ENCODE results near the gene PRPH. TPM values are rescaled to one million over a fixed set of nuclear protein-coding genes. Genes with fewer than 3 reads are reported as not detected.
A peak's percentile ranks its signal among the peaks of the same experiment; 100 is the strongest.
"Not testable (repeated sequence)": the region's sequence is repeated elsewhere in the genome, so short reads cannot be mapped to it uniquely, and the experiment has no call there.

Gene PRPH
- total RNA-seq, 1 experiment from 2014 or later = 1.8 TPM

DNA sequence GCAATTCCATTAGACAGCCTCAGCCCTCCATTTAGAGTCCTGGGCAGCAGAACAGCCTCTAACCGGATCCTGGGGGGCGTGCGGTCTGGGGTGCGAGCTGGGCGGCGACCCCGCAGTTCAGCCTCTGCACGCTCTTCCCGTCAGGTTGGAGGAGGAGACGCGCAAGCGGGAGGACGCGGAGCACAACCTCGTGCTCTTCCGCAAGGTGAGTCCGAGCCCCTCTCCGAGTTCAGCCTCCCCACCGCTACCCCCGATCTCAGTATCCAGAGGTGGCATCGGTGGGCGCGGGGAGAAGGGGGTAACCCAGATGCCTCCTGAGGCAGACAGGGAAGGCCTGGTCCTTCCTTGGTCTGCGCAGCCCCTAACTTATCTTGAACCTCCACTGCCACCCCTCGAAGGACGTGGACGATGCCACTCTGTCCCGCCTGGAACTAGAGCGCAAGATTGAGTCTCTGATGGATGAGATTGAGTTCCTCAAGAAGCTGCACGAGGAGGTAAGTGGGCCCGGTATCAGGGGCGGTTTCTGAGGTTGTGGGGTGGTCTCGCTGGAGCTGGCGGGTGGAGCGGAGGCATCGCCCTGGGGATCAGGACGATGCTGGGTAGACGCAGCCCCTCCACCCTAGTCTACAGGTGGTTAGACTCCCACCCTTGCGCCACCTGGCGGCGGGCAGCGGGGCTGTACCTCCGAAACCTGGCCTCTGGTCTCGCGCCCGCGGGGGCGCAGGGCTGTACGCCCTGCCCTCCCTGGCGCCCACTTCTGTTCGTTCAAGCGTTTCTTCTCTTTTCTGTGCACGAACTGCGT is 1.3 kb downstream of the PRPH start:
- no peak for DNase-seq (ENCODE audit: low spot score)

DNA sequence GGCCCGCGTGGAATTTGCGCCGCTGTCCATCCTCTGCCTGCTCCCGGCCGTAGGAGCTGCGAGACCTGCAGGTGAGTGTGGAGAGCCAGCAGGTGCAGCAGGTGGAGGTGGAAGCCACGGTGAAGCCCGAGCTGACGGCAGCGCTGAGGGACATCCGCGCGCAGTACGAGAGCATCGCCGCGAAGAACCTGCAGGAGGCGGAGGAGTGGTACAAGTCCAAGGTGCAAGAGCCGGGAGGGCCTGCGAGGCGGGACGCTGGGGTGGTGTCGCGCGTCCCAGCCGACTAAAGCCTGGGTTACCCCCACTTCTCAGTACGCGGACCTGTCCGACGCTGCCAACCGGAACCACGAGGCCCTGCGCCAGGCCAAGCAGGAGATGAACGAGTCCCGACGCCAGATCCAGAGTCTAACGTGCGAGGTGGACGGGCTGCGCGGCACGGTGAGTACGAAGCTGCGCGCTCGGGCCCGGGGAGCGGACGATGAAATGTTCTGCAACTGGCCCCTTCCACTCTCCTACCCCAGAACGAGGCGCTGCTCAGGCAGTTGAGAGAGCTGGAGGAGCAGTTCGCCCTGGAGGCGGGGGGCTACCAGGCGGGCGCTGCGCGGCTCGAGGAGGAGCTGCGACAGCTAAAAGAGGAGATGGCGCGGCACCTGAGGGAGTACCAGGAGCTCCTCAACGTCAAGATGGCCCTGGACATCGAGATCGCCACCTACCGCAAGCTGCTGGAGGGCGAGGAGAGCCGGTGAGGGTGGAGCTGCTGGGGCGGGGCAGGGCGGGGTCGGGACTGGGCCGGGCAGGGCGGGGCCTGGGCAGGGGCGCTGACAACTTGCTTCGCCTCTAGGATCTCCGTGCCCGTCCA is 2.1 kb downstream of the PRPH start:
- in situ Hi-C loops (cut with HindIII; ENCODE audit: low sequenced_read_pairs) = no loop called here
- DNase-seq (ENCODE audit: low spot score) = peak; percentile 47

More for the DNA sequence above, 1.3 kb downstream of the PRPH start:
- in situ Hi-C loops (cut with HindIII; ENCODE audit: low sequenced_read_pairs) = no loop called here

DNA sequence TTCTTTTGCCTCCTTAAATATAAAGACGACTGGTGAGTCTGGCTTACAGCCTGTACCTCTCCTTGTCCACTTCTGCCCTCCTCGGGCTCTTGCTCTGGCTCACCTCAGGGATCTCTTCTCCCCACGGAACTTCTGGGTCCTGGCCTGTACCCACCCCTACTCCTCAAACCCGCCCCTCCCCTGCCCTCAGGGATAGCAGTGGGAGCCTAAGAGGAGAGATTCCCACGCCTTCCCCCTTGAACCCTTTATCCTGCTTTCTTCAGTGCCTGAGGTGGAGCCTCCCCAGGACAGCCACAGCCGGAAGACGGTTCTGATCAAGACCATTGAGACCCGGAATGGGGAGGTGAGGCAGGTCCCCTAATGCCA is 2.7 kb downstream of the PRPH start:
- in situ Hi-C loops (cut with HindIII; ENCODE audit: low sequenced_read_pairs) = no loop called here
- no peak for DNase-seq (ENCODE audit: low spot score)

DNA sequence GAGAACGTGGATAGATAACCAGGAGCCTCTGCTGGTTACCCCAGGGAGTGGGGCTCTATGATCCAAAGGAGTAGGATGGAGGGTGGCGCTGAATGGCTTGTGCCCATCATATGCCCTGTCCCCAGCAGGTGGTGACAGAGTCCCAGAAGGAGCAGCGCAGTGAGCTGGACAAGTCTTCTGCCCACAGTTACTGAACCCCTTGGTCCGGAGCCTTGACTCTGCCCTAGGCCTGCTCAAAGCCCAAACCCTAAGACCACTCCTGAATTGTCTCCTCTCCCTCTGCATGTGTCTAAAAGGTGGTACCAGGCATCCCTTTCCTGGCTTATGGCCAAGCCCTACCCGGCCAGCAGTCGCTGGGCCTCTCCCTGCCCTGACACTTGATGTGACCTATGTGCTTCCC is 3.2 kb downstream of the PRPH start:
- DNase-seq (ENCODE audit: low spot score) = no peak

DNA sequence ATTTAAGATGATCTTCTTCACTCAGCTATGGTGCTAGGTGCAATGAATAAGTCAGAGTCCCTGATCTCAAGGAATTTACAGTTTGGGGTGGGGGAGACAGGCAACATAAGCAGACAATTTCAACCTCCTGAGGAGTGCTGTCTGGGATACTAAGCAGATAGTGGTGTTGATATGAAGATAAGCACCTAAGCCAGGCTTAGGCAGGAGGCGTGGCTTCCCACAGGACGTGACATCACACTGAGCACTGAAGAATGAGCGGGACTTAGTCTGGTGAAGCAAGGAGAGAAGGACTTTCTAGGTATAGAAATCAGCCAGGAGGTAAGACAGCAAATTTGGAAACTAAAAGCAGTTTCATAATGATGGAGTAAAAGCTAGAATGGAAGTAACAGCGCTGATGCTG is 6.8 kb downstream of the PRPH start:
- in situ Hi-C loops (cut with HindIII; ENCODE audit: low sequenced_read_pairs) = no loop called here
- DNase-seq (ENCODE audit: low spot score) = no peak

More for the DNA sequence above, 3.2 kb downstream of the PRPH start:
- in situ Hi-C loops (cut with HindIII; ENCODE audit: low sequenced_read_pairs) = no loop called here

DNA sequence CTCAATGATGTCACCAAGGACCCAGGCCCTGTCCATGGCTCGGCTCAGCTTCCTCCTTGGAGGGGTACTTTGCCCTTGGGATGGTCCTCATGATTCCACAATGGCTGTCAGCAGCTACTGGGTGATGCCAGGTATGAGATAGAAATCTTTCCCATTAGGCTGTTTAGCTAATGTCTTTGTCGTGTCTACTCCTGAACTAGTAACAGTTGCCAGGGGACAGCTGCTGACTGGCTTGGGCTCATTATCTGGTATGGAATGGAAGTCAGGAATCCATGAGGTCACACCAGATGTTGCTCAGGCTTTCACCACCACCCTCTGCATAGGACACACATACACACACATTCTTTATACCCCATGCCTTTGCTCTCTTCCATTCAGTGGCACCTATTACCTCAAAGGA is 9.2 kb downstream of the PRPH start:
- no peak for DNase-seq (ENCODE audit: low spot score)
- in situ Hi-C loops (cut with HindIII; ENCODE audit: low sequenced_read_pairs) = no loop called here

DNA sequence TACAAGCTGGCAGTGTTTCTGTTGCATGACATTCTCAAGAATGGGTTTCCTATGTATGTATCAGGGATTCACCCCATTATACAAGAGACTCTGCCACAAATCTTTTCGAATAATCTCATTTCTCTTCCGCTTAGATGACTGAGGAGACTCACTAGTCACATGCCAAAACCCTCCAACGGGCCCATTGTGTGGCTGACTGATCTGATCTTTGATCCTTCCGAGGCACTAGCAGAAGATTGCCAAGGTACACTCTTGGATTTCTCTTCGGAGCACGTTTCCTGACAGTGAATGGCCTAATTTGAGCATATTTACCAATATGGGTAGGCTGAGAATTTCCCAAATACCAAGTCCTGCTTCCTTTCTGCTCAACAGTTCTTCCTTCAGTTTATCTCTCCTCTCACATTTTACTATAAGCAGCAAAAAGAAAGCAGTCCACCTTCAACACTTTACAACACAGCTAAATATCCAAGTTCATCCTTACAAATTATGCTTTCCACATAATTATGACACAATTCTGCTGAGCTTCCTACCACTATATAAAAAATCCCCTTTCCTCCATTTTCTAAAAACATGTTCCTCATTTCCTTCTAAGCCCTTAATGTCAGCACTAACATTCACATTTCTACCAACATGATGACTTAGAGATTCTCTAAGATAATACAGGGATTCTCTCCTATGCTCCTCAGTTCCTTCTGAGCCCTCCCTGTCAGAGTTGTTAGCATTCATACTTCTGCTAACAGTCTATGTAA is 11.0 kb downstream of the PRPH start:
- no peak for DNase-seq (ENCODE audit: low spot score)
- in situ Hi-C loops (cut with HindIII; ENCODE audit: low sequenced_read_pairs) = no loop called here

DNA sequence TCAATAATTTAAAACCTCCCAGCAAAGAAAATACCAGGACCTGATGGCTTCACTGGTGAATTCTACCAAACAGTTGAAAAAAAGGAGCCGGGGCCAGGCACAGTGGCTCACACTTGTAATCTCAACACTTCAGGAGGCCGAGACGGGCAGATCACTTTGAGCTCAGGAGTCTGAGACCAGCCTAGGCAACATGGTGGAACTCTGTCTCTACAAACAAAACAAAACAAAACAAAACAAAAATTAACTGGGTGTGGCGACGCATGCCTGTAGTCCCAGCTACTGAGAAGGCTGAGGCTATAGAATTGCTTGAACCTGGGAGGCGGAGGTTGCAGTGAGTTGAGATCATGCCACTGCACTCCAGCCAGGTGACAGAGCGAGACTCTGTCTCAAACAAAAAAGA is 14.4 kb downstream of the PRPH start:
- DNase-seq (ENCODE audit: low spot score) = no peak
- in situ Hi-C loops (cut with HindIII; ENCODE audit: low sequenced_read_pairs) = no loop called here

DNA sequence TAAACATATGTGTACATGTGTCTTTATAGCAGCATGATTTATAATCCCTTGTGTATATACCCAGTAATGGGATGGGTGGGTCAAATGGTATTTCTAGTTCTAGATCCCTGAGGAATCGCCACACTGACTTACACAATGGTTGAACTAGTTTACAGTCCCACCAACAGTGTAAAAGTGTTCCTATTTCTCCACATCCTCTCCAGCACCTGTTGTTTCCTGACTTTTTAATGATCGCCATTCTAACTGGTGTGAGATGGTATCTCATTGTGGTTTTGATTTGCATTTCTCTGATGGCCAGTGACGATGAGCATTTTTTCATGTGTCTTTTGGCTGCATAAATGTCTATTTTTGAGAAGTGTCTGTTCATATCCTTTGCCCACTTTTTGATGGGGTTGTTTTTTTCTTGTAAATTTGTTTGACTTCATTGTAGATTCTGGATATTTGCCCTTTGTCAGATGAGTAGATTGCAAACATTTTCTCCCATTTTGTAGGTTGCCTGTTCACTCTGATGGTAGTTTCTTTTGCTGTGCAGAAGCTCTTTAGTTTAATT is 15.6 kb downstream of the PRPH start:
- in situ Hi-C loops (cut with HindIII; ENCODE audit: low sequenced_read_pairs); DNase-seq (ENCODE audit: low spot score): not testable (repeated sequence)

DNA sequence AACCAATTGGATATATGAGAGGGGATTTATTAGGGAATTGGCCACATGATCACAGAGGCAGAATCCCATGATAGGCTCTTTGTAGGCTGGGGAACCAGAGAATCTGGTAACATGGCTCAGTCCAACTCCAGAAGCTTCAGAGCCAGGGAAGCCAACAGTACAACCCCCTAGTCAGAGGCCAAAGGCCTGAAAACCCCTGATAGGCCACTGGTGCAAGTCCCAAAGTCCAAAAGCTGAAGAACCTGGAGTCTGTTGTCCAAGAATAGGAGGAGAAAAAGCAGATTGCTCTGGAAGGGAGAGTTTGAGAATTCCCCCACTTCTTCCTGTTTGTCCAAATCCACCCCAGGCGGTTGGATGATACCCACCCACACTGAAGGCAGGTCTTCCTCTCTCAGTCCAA is 19.9 kb downstream of the PRPH start:
- in situ Hi-C loops (cut with HindIII; ENCODE audit: low sequenced_read_pairs) = no loop called here
- no peak for DNase-seq (ENCODE audit: low spot score)

DNA sequence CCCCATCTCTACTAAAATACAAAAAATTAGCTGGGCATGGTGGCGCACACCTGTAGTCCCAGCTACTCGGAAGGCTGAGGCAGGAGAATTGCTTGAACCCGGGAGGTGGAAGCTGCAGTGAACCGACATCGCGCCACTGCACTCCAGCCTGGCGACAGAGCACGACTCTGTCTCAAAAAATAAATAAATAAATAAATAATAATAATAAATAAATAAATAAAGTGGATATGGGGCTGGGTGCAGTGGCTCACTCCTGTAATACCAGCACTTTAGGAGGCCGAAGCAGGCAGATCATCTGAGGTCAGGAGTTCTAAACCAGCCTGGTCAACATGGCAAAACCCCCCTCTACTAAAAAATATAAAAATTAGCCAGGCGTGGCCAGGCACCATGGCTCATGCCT is 22.2 kb downstream of the PRPH start:
- DNase-seq (ENCODE audit: low spot score) = not testable (repeated sequence)

DNA sequence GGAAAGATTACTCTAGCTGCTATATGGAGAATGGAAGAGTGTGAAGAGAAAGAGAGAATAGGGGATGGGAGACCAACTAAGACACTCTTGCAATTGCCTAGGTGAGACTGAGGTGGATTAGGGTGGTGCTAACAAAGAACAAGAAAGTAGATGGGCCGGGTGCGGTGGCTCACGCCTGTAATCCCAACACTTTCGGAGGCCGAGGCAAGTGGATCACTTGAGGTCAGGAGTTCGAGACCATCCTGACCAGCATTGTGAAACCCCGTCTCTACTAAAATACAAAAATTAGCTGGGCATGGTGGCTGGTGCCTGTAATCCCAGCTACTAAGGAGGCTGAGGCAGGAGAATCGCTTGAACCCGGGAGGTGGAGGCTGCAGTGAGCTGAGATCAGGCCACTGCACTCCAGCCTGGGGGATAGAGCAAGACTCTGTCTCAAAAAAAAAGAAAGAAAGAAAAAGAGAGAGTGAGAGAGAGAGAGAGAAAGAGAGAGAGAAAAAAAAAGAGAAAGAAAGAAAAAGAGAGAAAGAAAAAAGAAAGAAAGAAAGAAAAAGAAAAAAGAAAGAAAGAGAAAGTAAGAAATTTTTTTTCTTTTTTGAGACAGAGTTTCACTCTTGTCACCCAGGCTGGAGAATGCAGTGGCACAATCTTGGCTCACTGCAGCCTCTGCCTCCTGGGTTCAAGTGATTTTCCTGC is 25.6 kb downstream of the PRPH start:
- in situ Hi-C loops (cut with HindIII; ENCODE audit: low sequenced_read_pairs); DNase-seq (ENCODE audit: low spot score): not testable (repeated sequence)

More for the DNA sequence above, 22.2 kb downstream of the PRPH start:
- in situ Hi-C loops (cut with HindIII; ENCODE audit: low sequenced_read_pairs) = not testable (repeated sequence)

DNA sequence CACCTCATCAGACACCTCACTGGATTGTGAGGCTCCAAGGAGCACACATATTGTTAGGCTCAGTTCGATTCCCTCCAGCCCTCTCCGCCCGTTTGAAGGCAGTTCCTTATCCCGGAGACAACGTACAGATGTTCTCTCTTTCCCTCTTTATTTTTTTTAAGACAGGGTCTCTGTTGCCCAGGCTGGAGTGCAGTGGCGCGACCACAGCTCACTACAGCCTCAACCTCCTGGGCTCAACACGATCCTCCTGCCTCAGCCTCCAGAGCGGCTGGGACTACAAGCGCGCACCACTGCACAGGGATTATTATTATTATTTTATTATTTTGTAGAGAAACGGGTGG is 27.4 kb downstream of the PRPH start:
- DNase-seq (ENCODE audit: low spot score) = no peak
- in situ Hi-C loops (cut with HindIII; ENCODE audit: low sequenced_read_pairs) = no loop called here

DNA sequence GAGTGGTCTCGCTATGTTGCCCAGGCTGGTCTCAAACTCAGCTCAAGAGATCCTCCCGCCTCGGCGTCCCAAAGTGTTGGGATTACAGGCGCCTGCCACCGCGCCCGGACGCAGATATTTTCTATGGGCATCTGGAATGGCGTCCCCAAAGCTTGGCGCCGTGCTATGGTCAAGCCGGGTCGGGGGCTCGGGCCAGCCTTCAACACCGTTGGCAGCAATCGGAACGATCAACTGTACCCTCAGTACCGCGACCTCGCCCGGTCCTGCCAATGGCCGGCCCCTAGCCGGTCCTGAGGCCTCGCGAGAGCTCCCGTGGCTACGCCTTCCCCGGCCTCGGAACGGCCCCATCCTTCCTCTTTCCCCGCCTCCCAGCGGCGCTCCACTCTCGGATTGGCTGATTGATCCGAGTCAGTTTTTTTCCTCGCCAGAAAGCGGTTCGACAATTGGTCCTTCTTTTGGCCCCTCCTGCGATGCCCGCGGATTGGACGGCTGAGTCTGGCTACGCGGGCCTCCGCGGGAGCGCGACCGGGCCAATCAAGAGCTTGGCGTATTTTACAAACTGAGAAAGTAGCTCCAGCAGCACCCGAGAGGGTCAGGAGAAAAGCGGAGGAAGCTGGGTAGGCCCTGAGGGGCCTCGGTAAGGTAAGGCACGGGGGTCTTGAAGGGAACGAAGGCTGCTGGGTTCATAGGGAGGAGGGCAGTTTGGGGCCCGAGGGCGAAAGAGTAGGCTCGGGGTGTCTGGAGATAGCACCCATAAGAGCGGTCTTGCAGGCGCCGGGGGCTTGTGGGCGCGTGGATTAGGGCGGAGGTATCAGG is 28.0 kb downstream of the PRPH start, which contains the start of gene TROAP:
Gene TROAP (plus strand): TSS at position 548 of the 816 bp plus-strand sequence. CDS start 354 bp downstream, outside the sequence.
- in situ Hi-C loops (cut with HindIII; ENCODE audit: low sequenced_read_pairs) = no loop called here
- peak; percentile 99 for DNase-seq (ENCODE audit: low spot score)

DNA sequence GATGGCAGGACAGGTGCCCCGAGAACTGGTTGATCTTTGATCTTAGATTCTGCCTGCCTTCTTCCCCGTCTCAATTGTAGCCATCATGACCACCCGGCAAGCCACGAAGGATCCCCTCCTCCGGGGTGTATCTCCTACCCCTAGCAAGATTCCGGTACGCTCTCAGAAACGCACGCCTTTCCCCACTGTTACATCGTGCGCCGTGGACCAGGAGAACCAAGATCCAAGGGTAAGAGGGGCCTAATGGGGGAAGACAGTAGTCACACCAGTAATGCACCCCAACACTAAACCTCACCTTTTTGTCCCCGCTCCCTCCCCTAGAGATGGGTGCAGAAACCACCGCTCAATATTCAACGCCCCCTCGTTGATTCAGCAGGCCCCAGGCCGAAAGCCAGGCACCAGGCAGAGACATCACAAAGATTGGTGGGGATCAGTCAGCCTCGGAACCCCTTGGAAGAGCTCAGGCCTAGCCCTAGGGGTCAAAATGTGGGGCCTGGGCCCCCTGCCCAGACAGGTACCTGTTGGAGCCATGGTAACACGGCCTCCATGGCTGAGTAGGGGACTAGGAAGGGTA is 28.7 kb downstream of the PRPH start:
- in situ Hi-C loops (cut with HindIII; ENCODE audit: low sequenced_read_pairs) = no loop called here

DNA sequence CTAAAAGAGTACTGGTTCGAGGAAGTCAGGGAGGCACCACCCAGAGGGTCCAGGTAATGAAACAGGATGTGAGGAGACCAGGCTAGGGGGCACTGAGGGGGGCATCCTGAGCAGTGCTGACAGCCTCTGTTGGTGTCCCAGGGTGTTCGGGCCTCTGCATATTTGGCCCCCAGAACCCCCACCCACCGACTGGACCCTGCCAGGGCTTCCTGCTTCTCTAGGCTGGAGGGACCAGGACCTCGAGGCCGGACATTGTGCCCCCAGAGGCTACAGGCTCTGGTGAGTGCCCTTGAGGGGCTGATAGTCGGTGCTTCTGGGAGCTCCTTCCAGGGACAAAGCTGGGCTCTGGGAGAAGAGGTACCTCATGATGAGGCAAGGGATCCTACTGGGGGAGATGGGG is 30.7 kb downstream of the PRPH start:
- DNase-seq (ENCODE audit: low spot score) = no peak
- in situ Hi-C loops (cut with HindIII; ENCODE audit: low sequenced_read_pairs) = no loop called here

More for the DNA sequence above, 28.7 kb downstream of the PRPH start:
- DNase-seq (ENCODE audit: low spot score) = no peak

DNA sequence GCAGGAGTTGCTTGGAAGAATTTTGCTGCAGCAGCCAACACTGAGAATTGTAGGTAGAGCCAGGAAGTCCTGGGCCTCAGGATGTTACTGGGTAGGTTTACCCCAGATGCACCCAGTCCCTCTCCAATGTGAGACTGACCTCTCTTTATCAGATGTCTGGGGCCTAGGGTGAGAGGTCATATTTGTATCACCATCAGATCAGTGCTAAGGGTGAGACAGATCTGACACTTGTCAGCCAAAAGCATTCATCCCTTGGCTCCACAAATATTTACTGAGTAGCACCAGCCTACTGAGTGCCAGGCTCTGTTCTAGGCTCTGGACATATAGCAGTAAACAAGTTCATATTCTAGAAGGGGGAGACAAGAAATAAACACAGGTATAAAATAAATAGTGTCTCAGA is 32.4 kb downstream of the PRPH start:
- in situ Hi-C loops (cut with HindIII; ENCODE audit: low sequenced_read_pairs) = no loop called here
- no peak for DNase-seq (ENCODE audit: low spot score)

DNA sequence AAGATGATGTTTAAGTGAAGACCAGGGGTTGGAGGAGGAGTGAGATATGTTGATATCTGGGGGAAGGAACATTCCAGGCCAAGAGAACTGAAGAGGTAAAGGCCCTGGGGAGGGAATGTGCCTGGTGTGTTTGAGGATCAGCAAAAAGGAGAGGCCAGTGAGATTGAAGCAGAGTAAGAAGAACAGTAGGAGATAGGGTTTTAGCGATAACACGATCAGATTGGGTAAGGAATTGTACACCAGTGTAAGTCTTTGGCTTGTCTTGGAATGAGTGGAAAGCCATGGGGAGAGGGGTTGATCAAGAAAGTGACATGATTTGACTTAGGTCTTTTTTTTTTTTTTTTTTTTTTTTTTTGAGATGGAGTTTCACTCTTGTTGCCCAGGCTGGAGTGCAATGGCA is 32.9 kb downstream of the PRPH start:
- DNase-seq (ENCODE audit: low spot score) = no peak
- in situ Hi-C loops (cut with HindIII; ENCODE audit: low sequenced_read_pairs) = no loop called here

All from G401 (cell line).